Measurements from ENCODE around the gene NTMT1. TPM values are rescaled to one million over a fixed set of nuclear protein-coding genes. Genes with fewer than 3 reads are reported as not detected.

The NTMT1 gene
- total RNA-seq, 3 donors from 2014 or later: 22.0 to 32.0 (median 26.2) TPM

DNA sequence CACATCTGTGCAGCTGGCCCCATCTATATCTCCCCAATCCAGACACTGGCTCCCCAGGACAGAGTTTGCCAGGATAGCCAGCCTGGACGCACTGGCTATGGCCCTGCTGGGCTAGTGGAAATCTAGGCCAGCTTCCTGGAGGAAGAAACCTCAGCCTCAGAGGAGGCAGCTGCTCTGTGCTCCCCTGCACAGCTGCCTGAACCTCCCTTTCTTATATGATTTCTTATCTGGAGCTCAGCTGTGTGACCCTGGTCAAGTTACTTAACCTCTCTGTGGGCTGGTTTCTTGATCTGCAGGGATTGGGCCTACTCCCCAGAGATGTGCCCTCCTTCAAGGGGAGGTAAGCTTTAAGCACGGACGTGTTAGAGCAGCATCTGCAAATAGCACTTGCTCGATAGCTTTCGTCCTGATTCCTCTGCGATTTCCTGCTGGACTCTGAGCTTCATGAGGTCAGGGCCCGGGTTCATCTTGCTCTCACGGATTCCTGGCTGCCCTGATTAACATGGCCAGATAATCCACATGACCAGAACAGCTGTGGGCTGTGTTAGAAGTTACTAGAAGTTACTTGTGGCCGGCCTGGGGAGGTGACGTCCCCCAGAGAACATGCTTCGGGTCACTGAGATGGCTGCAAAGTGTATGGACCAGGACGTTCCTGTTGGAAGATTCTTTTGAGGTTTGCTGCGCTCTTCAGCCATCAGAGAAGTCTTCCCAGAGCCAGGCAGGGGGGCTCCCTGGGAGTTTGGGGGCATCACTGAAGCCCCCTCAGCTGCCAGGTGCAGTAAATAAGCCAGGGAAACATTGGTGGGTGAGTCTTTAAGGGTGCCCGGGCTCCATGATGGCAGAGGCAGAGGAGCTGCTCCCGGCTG lies 19.6 kb upstream of the NTMT1 start:
- Histone ChIP-seq H3K4me1 (ENCODE audit: low read depth) (peaks cover 22% of the 10 kb centered on the region), H3K36me3 (ENCODE audit: low read depth) (no peaks in the 10 kb centered on the region), H3K4me3 (no peak overlapping the region), H3K9me3 (no peaks in the 10 kb centered on the region)
- DNase-seq: peak in 1 of 3 donors; percentile 17
- no peak for TF ChIP-seq CTCF (IDR thresholded peaks at IDR 0.05)
- ATAC-seq: no peak
- intact Hi-C loops (cut with DNase I, micrococcal nuclease): loop anchor here in 1 of 2 donors (10.0 kb wide), 1 partner anchor 122 kb away; no protein-coding TSS in a partner anchor

DNA sequence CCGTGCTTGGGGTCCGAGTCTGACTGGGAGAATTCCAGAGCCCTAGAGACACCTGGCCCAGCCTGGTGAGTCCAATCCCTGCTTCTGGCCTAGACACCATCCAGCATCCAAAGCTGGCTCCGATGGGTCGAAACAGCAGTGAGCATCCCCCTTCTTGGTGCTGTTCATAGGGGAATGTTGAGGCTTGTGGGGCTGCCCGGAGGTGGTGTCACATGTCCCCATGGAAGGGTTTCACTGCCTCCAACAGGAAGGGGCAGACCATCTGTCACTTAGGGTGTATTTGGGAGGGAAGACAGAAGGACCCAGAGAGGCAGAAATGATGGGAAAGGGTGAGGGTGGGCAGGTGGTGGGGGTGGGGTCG lies 19.0 kb upstream of the NTMT1 start:
- H3K36me3 ChIP-seq (ENCODE audit: low read depth): no peaks in the 10 kb centered on the region
- no peak overlapping the region for H3K4me3 ChIP-seq
- no peaks in the 10 kb centered on the region for H3K9me3 ChIP-seq
- DNase-seq (peak in 1 of 3 donors; percentile 46), ATAC-seq (no peak)
- intact Hi-C loops (cut with DNase I, micrococcal nuclease): loop anchor here in 1 of 2 donors (10.0 kb wide), 1 partner anchor 122 kb away; no protein-coding TSS in a partner anchor
- TF ChIP-seq CTCF (IDR thresholded peaks at IDR 0.05): no peak
- H3K4me1 ChIP-seq (ENCODE audit: low read depth): peaks cover 22% of the 10 kb centered on the region

- Histone ChIP-seq H3K4me1 (ENCODE audit: low read depth) (peaks cover 22% of the 10 kb centered on the region), H3K4me3 (no peak overlapping the region), H3K36me3 (ENCODE audit: low read depth) (no peaks in the 10 kb centered on the region), H3K9me3 (no peaks in the 10 kb centered on the region)
- no peak for TF ChIP-seq CTCF (IDR thresholded peaks at IDR 0.05)
- intact Hi-C loops (cut with DNase I, micrococcal nuclease): loop anchor here in 1 of 2 donors (10.0 kb wide), 1 partner anchor 124 kb away; no protein-coding TSS in a partner anchor
- ATAC-seq (peak; percentile 43), DNase-seq (peak in 2 of 3 donors; percentile 52 to 73)
Measured at GRCh38 chr9:129608561-129609481, 17.1 kb upstream of the NTMT1 start.

GRCh38 chr9:129609486-129610212 lies 16.3 kb upstream of the NTMT1 start:
- Histone ChIP-seq H3K4me3 (no peak overlapping the region), H3K36me3 (ENCODE audit: low read depth) (no peaks in the 10 kb centered on the region), H3K9me3 (no peaks in the 10 kb centered on the region), H3K4me1 (ENCODE audit: low read depth) (peaks cover 22% of the 10 kb centered on the region)
- TF ChIP-seq CTCF (IDR thresholded peaks at IDR 0.05): no peak
- intact Hi-C loops (cut with DNase I, micrococcal nuclease): loop anchor here (5.0 to 10.0 kb wide), 4 partner anchors 125 to 477 kb away; partner anchors contain the start of gene IER5L (in 1 of the 2)
- ATAC-seq: peak; percentile 56
- peak; percentile 73 to 84 (median 77) for DNase-seq

GRCh38 chr9:129610213-129610472 lies 15.8 kb upstream of the NTMT1 start:
- no peak for ATAC-seq
- Histone ChIP-seq H3K36me3 (ENCODE audit: low read depth) (no peaks in the 10 kb centered on the region), H3K4me3 (peak overlapping the region; percentile 32), H3K4me1 (ENCODE audit: low read depth) (peaks cover 22% of the 10 kb centered on the region), H3K9me3 (no peaks in the 10 kb centered on the region)
- intact Hi-C loops (cut with DNase I, micrococcal nuclease): loop anchor here (5.0 kb wide), 3 partner anchors 433 to 478 kb away; partner anchors contain the start of gene IER5L (in 1 of the 2)
- DNase-seq: peak in 1 of 3 donors; percentile 41
- no peak for TF ChIP-seq CTCF (IDR thresholded peaks at IDR 0.05)

Measured in mucosa of descending colon (tissue), 3 donors.